ENCODE measurements around the gene NFAM1. TPM values are rescaled to one million over a fixed set of nuclear protein-coding genes. Genes with fewer than 3 reads are reported as not detected.

The NFAM1 gene
- total RNA-seq, 1 donor from 2014 or later = 0.53 TPM

DNA sequence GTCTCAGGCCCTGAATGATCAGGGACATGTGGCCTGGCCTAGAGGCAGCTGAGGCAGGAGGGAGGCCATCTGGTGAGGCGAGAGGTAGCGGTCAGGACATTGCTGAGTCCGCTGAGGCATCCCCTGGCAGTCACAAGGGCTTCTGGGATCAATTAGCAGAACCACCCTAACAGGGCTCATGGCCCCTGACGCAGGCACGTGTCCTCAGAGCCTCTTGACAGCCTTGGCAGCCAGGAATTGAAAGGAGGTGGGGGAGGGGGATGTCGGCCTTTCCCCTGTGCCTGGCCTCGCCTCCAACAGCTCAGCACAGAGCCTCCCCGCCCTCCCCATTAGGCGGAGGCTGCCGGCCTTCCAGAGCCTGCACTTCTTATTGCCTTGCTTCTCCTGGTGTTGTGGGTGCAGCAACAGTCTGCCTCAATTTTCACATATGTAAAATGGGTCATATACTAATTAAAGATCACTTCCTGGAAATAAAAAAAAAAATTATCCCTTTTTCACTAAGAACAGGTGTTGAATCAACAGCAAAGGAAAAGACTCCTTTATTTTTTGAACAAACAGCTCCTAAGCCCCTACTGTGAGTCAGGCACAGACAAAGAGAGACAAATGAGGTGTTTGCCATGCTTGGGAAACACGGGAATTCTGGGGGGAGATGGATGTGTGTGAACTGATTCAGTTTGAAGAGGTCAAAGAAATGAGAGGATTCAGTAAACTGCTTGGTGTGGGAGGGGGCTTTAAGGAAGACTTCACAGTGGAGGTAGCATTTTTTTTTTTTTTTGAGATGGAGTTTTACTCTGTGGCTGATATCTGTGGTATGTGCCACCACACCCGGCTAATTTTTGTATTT lies 55.3 kb downstream of the NFAM1 start:
- Mint-ChIP-seq H3K27me3 (peaks cover 4% of the 10 kb centered on the region), H3K27ac (peak overlapping the region; percentile 31), H3K9me3 (no peaks in the 10 kb centered on the region), H3K4me3 (no peak overlapping the region), H3K36me3 (no peaks in the 10 kb centered on the region), H3K4me1 (ENCODE audit: unreplicated experiment) (peaks cover 39% of the 10 kb centered on the region)
- TF ChIP-seq, protein P1, sequence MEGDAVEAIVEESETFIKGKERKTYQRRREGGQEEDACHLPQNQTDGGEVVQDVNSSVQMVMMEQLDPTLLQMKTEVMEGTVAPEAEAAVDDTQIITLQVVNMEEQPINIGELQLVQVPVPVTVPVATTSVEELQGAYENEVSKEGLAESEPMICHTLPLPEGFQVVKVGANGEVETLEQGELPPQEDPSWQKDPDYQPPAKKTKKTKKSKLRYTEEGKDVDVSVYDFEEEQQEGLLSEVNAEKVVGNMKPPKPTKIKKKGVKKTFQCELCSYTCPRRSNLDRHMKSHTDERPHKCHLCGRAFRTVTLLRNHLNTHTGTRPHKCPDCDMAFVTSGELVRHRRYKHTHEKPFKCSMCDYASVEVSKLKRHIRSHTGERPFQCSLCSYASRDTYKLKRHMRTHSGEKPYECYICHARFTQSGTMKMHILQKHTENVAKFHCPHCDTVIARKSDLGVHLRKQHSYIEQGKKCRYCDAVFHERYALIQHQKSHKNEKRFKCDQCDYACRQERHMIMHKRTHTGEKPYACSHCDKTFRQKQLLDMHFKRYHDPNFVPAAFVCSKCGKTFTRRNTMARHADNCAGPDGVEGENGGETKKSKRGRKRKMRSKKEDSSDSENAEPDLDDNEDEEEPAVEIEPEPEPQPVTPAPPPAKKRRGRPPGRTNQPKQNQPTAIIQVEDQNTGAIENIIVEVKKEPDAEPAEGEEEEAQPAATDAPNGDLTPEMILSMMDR (conservative IDR thresholded peaks at IDR 0.05) = no peak
- DNase-seq (ENCODE audit: extremely low spot score, unreplicated experiment) = no peak

DNA sequence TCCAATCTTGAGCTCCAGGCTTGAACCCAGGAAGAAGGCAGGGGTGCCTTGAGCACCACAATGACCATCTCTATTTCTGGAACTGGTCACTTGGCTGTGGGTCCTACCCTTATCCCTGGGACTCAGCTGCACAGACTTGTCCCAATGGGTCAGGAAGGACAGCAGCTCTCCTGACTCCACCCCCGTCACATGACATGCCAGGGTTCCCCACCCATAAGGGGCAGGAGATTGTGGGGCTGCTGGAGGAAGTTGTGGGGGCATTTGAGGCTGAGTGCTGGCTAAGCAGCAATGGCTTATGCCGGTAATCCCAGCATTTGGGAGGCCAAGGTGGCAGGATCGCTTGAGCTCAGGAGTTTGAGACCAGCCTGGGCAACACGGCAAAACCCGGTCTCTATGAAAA lies 56.2 kb downstream of the NFAM1 start:
- no peaks in the 10 kb centered on the region for H3K9me3 Mint-ChIP-seq
- TF ChIP-seq, protein P1 (conservative IDR thresholded peaks at IDR 0.05) = no peak
- no peak overlapping the region for H3K27ac Mint-ChIP-seq
- H3K4me1 Mint-ChIP-seq (ENCODE audit: unreplicated experiment) = peaks cover 43% of the 10 kb centered on the region
- H3K27me3 Mint-ChIP-seq = peaks cover 6% of the 10 kb centered on the region
- H3K36me3 Mint-ChIP-seq = no peaks in the 10 kb centered on the region
- DNase-seq (ENCODE audit: extremely low spot score, unreplicated experiment) = no peak
- no peak overlapping the region for H3K4me3 Mint-ChIP-seq

DNA sequence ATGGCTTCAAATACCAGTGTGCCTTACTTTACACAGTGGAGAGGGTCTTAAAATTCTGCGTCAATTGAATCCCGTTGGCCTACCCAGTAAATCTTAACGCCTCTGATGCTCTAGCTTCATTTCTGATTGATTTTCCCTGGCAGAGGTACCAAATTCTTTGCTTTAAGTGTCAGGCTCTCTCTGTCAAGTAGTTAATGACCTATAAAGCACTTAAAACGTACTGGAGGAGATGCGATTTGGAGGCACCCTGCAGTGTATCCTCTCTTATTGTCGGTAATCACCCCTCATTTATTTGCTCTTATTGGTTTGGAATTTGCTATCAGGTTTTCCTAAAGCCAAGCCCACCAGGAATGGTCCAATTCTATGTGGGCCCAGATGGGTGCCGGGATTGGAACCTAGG lies 59.2 kb downstream of the NFAM1 start:
- Mint-ChIP-seq H3K27me3 (peaks cover 19% of the 10 kb centered on the region), H3K4me1 (ENCODE audit: unreplicated experiment) (peaks cover 43% of the 10 kb centered on the region), H3K4me3 (no peak overlapping the region), H3K36me3 (no peaks in the 10 kb centered on the region), H3K9me3 (no peaks in the 10 kb centered on the region), H3K27ac (no peak overlapping the region)
- TF ChIP-seq, protein P1 (conservative IDR thresholded peaks at IDR 0.05) = no peak
- DNase-seq (ENCODE audit: extremely low spot score, unreplicated experiment) = no peak

DNA sequence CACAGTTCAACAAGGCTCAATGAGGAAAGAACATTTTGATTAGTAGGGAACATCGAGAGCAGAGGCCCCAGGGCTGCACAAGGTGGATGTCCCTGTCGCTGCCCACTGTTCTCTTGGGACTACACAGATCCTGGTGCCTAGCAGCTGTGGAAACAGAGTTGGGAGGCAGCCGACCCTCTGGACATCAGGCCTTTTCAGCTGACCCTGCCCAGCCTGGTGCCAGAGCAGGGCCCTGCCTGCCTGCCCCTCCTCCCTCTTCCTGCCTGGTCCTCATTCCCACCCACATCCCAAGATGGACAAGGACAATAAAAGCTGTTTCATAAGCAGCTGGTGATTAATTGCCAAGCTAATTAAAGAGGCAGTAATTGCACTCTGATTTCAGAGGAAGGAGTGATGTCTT lies 60.7 kb downstream of the NFAM1 start:
- H3K9me3 Mint-ChIP-seq = no peaks in the 10 kb centered on the region

DNA sequence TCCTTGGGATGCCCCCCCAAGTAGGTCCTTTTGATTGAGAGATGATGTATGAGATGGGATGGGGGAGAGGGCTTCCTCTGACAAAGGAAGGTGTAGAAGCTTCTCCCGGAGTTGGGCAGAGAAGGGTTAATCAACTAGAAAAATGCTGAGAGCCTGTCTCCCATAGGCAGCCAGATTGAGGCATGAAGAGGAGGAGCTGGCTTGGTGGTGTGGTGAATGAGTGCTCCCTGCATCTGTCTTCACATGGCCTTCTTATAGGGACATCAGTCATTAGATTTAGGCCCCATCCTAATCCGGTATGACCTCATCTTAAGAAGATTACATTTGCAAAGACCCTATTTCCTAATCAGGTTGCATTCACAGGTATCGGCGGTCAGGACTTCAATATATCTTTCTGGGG lies 61.1 kb downstream of the NFAM1 start:
- H3K9me3 Mint-ChIP-seq = no peaks in the 10 kb centered on the region
- H3K27ac Mint-ChIP-seq = no peak overlapping the region
- no peak for DNase-seq (ENCODE audit: extremely low spot score, unreplicated experiment)
- TF ChIP-seq, protein P1 (conservative IDR thresholded peaks at IDR 0.05) = no peak
- H3K36me3 Mint-ChIP-seq = no peaks in the 10 kb centered on the region
- H3K27me3 Mint-ChIP-seq = peaks cover 32% of the 10 kb centered on the region
- peaks cover 40% of the 10 kb centered on the region for H3K4me1 Mint-ChIP-seq (ENCODE audit: unreplicated experiment)
- peak overlapping the region; percentile 47 for H3K4me3 Mint-ChIP-seq

More for the DNA sequence above, 60.7 kb downstream of the NFAM1 start:
- TF ChIP-seq, protein P1 (conservative IDR thresholded peaks at IDR 0.05) = no peak
- Mint-ChIP-seq H3K27ac (no peak overlapping the region), H3K4me1 (ENCODE audit: unreplicated experiment) (peaks cover 39% of the 10 kb centered on the region), H3K36me3 (no peaks in the 10 kb centered on the region), H3K4me3 (no peak overlapping the region), H3K27me3 (peaks cover 32% of the 10 kb centered on the region)
- no peak for DNase-seq (ENCODE audit: extremely low spot score, unreplicated experiment)

Measured in type B pancreatic cell (in vitro differentiated cells).